WTC11 (cell line): ENCODE data around the gene BOD1L2. TPM values are rescaled to one million over a fixed set of nuclear protein-coding genes. Genes with fewer than 3 reads are reported as not detected.

ENCODE experiments used
- ATAC-seq: fragments of 200-7000 bp; cut with Tn5 transposase; 2 replicates; pipeline ENCODE4 v1.10.0; 2021; ENCODE audit warnings: mild to moderate bottlenecking, moderate library complexity
- CTCF ChIA-PET: fragments of 300-600 bp; sonication (Branson Sonifier 250); formaldehyde crosslinking; loops from one replicate; lab custom pipeline; 2021; ENCODE audit warnings: antibody characterized with exemption; lab: Charles Lee
- POLR2A ChIA-PET: fragments of 350-600 bp; sonication (Branson Sonifier 250); formaldehyde crosslinking; loops from one replicate; lab custom pipeline; 2021; ENCODE audit warnings: antibody characterized with exemption; lab: Charles Lee
- DNase-seq: peaks from one replicate; pipeline ENCODE4 v3.0.0; 2021; ENCODE audit warnings: low spot score
- H3K27ac Mint-ChIP-seq: 2 replicates; pipeline ENCODE4 v1.8.0; 2021; ENCODE audit warnings: mixed read lengths
- H3K27me3 Mint-ChIP-seq: 2 replicates; pipeline ENCODE4 v1.8.0; 2021; ENCODE audit warnings: low read depth, mild to moderate bottlenecking, moderate library complexity, mixed read lengths
- H3K36me3 Mint-ChIP-seq: 2 replicates; pipeline ENCODE4 v1.8.0; 2021; ENCODE audit warnings: mixed read lengths
- H3K4me1 Mint-ChIP-seq: 2 replicates; pipeline ENCODE4 v1.8.0; 2022; ENCODE audit warnings: mixed read lengths
- H3K4me3 Mint-ChIP-seq: 2 replicates; pipeline ENCODE4 v1.8.0; 2021; ENCODE audit warnings: mild to moderate bottlenecking, moderate library complexity, mixed read lengths
- H3K9me3 Mint-ChIP-seq: 2 replicates; pipeline ENCODE4 v1.8.0; 2021; ENCODE audit warnings: mixed read lengths
- ATF1 ChIP-seq: sonication (generic); formaldehyde crosslinking; IDR thresholded peaks from 2 replicates; pipeline ENCODE4 v1.8.1; 2023; ENCODE audit warnings: mild to moderate bottlenecking, moderate library complexity, missing genetic modification reagents
- CBFB ChIP-seq: sonication (generic); formaldehyde crosslinking; IDR thresholded peaks from 2 replicates; pipeline ENCODE4 v1.8.1; 2022; ENCODE audit warnings: mild to moderate bottlenecking, low read depth, missing genetic modification reagents
- FOXK1 ChIP-seq: sonication (generic); formaldehyde crosslinking; IDR thresholded peaks from 2 replicates; pipeline ENCODE4 v1.8.0; 2022; ENCODE audit warnings: mild to moderate bottlenecking, moderate library complexity, missing genetic modification reagents
- JAZF1 ChIP-seq: fragments of 250-450 bp; sonication (Bioruptor Pico); IDR thresholded peaks from 2 replicates; pipeline ENCODE4 v1.9.0; 2021; ENCODE audit warnings: moderate library complexity, mild to moderate bottlenecking, inconsistent platforms
- MXD4 ChIP-seq: fragments of 250-450 bp; sonication (Bioruptor Pico); IDR thresholded peaks from 2 replicates; pipeline ENCODE4 v1.8.0; 2021; ENCODE audit warnings: mild to moderate bottlenecking, moderate library complexity, borderline replicate concordance
- NR2C2 ChIP-seq: sonication (generic); formaldehyde crosslinking; IDR thresholded peaks from 2 replicates; pipeline ENCODE4 v1.8.0; 2022; ENCODE audit warnings: mild to moderate bottlenecking, missing genetic modification reagents
- PRRX2 ChIP-seq: fragments of 250-450 bp; sonication (Bioruptor Pico); IDR thresholded peaks from 2 replicates; pipeline ENCODE4 v1.8.0; 2021; ENCODE audit warnings: mild to moderate bottlenecking
- SP1 ChIP-seq: sonication (generic); formaldehyde crosslinking; conservative IDR thresholded peaks from 2 replicates; pipeline ENCODE4 v1.8.1; 2022; ENCODE audit warnings: missing genetic modification reagents
- ZNF138 ChIP-seq: sonication (generic); formaldehyde crosslinking; conservative IDR thresholded peaks from 2 replicates; pipeline ENCODE4 v1.8.1; 2022; ENCODE audit warnings: mild to moderate bottlenecking, moderate library complexity, missing genetic modification reagents
- ZNF396 ChIP-seq: fragments of 250-450 bp; sonication (Bioruptor Pico); IDR thresholded peaks from 2 replicates; pipeline ENCODE4 v1.8.0; 2021; ENCODE audit warnings: mild to moderate bottlenecking, moderate library complexity, borderline replicate concordance
- total RNA-seq: library from RNA; stranded (reverse); gene quantifications from 3 replicates; pipeline ENCODE4 v1.2.3, GENCODE V29; 2021
- TF ChIP-seq, protein P1 (sequence below): sonication (generic); formaldehyde crosslinking; conservative IDR thresholded peaks from 2 replicates; pipeline ENCODE4 v1.8.1; 2023; ENCODE audit warnings: mild to moderate bottlenecking, low read depth, missing genetic modification reagents, moderate library complexity
- TF ChIP-seq, protein P2 (sequence below): sonication (generic); formaldehyde crosslinking; IDR thresholded peaks from 2 replicates; pipeline ENCODE4 v1.8.0; 2022; ENCODE audit warnings: mild to moderate bottlenecking, missing genetic modification reagents
- TF ChIP-seq, protein P3 (sequence below): sonication (generic); formaldehyde crosslinking; IDR thresholded peaks from 2 replicates; pipeline ENCODE4 v1.8.1; 2023; ENCODE audit warnings: mild to moderate bottlenecking, missing genetic modification reagents, moderate library complexity
- TF ChIP-seq, protein P4 (sequence below): sonication (generic); formaldehyde crosslinking; IDR thresholded peaks from 2 replicates; pipeline ENCODE4 v1.8.1; 2022; ENCODE audit warnings: low read depth, mild to moderate bottlenecking, moderate library complexity, missing genetic modification reagents, borderline replicate concordance
- TF ChIP-seq, protein P5 (sequence below): sonication (generic); formaldehyde crosslinking; IDR thresholded peaks from 2 replicates; pipeline ENCODE4 v1.8.1; 2023; ENCODE audit warnings: mild to moderate bottlenecking, missing genetic modification reagents
- TF ChIP-seq, protein P6 (sequence below): sonication (generic); formaldehyde crosslinking; IDR thresholded peaks from 2 replicates; pipeline ENCODE4 v1.8.1; 2022; ENCODE audit warnings: low read depth, missing genetic modification reagents, borderline replicate concordance
- TF ChIP-seq, protein P7 (sequence below): sonication (generic); formaldehyde crosslinking; IDR thresholded peaks from 2 replicates; pipeline ENCODE4 v1.8.1; 2023; ENCODE audit warnings: mild to moderate bottlenecking, moderate library complexity, missing genetic modification reagents
- TF ChIP-seq, protein P8 (sequence below): sonication (generic); formaldehyde crosslinking; IDR thresholded peaks from 2 replicates; pipeline ENCODE4 v1.8.0; 2023; ENCODE audit warnings: mild to moderate bottlenecking, missing genetic modification reagents
- TF ChIP-seq, protein P9 (sequence below): sonication (generic); formaldehyde crosslinking; IDR thresholded peaks from 2 replicates; pipeline ENCODE4 v1.8.0; 2023; ENCODE audit warnings: missing genetic modification reagents, mild to moderate bottlenecking, borderline replicate concordance

BOD1L2 gene
- total RNA-seq, 1 experiment from 2014 or later = not detected

DNA sequence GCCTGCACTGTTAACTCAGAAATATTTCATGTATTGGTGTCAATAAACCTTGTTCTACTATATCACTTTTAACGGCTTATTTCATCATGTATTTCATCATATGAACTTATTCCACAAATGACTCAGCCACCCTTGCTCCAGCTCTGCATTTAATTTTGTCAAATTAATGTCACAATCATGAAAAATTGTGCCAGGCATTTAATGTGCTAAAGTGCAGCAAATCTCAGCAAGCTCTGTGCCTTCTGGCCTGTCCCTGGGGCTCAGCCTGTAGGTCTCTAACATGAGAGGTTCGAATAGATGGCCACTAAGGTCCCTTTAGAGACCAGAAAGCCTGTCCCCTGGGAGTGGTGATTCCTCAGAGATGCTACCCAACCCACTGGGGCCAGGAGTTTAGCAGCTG is 28.6 kb downstream of the BOD1L2 start (continued):
- TF ChIP-seq, protein P1, sequence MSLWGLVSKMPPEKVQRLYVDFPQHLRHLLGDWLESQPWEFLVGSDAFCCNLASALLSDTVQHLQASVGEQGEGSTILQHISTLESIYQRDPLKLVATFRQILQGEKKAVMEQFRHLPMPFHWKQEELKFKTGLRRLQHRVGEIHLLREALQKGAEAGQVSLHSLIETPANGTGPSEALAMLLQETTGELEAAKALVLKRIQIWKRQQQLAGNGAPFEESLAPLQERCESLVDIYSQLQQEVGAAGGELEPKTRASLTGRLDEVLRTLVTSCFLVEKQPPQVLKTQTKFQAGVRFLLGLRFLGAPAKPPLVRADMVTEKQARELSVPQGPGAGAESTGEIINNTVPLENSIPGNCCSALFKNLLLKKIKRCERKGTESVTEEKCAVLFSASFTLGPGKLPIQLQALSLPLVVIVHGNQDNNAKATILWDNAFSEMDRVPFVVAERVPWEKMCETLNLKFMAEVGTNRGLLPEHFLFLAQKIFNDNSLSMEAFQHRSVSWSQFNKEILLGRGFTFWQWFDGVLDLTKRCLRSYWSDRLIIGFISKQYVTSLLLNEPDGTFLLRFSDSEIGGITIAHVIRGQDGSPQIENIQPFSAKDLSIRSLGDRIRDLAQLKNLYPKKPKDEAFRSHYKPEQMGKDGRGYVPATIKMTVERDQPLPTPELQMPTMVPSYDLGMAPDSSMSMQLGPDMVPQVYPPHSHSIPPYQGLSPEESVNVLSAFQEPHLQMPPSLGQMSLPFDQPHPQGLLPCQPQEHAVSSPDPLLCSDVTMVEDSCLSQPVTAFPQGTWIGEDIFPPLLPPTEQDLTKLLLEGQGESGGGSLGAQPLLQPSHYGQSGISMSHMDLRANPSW (CRISPR knock-in tag) = no peak
- TF ChIP-seq, protein P2, sequence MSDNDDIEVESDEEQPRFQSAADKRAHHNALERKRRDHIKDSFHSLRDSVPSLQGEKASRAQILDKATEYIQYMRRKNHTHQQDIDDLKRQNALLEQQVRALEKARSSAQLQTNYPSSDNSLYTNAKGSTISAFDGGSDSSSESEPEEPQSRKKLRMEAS (CRISPR knock-in tag) = no peak
- TF ChIP-seq, protein P3, sequence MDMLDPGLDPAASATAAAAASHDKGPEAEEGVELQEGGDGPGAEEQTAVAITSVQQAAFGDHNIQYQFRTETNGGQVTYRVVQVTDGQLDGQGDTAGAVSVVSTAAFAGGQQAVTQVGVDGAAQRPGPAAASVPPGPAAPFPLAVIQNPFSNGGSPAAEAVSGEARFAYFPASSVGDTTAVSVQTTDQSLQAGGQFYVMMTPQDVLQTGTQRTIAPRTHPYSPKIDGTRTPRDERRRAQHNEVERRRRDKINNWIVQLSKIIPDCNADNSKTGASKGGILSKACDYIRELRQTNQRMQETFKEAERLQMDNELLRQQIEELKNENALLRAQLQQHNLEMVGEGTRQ (CRISPR knock-in tag) = no peak
- TF ChIP-seq, protein P4, sequence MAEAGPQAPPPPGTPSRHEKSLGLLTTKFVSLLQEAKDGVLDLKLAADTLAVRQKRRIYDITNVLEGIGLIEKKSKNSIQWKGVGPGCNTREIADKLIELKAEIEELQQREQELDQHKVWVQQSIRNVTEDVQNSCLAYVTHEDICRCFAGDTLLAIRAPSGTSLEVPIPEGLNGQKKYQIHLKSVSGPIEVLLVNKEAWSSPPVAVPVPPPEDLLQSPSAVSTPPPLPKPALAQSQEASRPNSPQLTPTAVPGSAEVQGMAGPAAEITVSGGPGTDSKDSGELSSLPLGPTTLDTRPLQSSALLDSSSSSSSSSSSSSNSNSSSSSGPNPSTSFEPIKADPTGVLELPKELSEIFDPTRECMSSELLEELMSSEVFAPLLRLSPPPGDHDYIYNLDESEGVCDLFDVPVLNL = no peak
- TF ChIP-seq PRRX2 (CRISPR knock-in tag) (no peak), JAZF1 (no peak), CBFB (CRISPR knock-in tag) (no peak), MXD4 (CRISPR knock-in tag) (no peak)
- TF ChIP-seq, protein P5, sequence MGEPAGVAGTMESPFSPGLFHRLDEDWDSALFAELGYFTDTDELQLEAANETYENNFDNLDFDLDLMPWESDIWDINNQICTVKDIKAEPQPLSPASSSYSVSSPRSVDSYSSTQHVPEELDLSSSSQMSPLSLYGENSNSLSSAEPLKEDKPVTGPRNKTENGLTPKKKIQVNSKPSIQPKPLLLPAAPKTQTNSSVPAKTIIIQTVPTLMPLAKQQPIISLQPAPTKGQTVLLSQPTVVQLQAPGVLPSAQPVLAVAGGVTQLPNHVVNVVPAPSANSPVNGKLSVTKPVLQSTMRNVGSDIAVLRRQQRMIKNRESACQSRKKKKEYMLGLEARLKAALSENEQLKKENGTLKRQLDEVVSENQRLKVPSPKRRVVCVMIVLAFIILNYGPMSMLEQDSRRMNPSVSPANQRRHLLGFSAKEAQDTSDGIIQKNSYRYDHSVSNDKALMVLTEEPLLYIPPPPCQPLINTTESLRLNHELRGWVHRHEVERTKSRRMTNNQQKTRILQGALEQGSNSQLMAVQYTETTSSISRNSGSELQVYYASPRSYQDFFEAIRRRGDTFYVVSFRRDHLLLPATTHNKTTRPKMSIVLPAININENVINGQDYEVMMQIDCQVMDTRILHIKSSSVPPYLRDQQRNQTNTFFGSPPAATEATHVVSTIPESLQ (CRISPR knock-in tag) = no peak
- TF ChIP-seq, protein P6, sequence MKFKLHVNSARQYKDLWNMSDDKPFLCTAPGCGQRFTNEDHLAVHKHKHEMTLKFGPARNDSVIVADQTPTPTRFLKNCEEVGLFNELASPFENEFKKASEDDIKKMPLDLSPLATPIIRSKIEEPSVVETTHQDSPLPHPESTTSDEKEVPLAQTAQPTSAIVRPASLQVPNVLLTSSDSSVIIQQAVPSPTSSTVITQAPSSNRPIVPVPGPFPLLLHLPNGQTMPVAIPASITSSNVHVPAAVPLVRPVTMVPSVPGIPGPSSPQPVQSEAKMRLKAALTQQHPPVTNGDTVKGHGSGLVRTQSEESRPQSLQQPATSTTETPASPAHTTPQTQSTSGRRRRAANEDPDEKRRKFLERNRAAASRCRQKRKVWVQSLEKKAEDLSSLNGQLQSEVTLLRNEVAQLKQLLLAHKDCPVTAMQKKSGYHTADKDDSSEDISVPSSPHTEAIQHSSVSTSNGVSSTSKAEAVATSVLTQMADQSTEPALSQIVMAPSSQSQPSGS (CRISPR knock-in tag) = no peak
- TF ChIP-seq, protein P7, sequence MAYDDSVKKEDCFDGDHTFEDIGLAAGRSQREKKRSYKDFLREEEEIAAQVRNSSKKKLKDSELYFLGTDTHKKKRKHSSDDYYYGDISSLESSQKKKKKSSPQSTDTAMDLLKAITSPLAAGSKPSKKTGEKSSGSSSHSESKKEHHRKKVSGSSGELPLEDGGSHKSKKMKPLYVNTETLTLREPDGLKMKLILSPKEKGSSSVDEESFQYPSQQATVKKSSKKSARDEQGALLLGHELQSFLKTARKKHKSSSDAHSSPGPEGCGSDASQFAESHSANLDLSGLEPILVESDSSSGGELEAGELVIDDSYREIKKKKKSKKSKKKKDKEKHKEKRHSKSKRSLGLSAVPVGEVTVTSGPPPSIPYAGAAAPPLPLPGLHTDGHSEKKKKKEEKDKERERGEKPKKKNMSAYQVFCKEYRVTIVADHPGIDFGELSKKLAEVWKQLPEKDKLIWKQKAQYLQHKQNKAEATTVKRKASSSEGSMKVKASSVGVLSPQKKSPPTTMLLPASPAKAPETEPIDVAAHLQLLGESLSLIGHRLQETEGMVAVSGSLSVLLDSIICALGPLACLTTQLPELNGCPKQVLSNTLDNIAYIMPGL (CRISPR knock-in tag) = no peak

DNA sequence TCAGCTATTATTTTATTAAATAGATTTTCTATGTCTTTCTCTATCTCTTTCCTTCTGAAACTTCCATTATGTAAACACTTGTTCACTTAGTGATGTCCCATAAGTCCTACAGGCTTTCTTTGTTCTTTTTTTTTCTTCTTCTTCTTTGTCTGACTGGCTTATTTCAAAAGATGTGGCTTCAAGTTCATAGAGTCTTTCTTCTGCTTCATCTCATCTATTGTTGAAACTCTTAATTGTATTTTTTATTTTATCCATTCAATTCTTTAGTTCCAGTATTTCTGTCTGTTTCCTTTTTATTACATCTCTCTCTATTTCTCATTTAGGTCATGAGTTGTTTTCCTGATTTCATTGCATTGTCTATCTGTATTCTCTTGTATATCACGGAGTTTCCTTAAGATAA is 38.5 kb downstream of the BOD1L2 start:
- ChIA-PET CTCF (no interaction called here), POLR2A (no interaction called here)
- Mint-ChIP-seq H3K27me3 (peaks cover 6% of the 10 kb centered on the region), H3K9me3 (peaks cover 48% of the 10 kb centered on the region), H3K4me3 (no peak overlapping the region), H3K4me1 (no peaks in the 10 kb centered on the region), H3K27ac (no peak overlapping the region), H3K36me3 (peaks cover 14% of the 10 kb centered on the region)
- no peak for ATAC-seq
- DNase-seq = no peak
- TF ChIP-seq, protein P8, sequence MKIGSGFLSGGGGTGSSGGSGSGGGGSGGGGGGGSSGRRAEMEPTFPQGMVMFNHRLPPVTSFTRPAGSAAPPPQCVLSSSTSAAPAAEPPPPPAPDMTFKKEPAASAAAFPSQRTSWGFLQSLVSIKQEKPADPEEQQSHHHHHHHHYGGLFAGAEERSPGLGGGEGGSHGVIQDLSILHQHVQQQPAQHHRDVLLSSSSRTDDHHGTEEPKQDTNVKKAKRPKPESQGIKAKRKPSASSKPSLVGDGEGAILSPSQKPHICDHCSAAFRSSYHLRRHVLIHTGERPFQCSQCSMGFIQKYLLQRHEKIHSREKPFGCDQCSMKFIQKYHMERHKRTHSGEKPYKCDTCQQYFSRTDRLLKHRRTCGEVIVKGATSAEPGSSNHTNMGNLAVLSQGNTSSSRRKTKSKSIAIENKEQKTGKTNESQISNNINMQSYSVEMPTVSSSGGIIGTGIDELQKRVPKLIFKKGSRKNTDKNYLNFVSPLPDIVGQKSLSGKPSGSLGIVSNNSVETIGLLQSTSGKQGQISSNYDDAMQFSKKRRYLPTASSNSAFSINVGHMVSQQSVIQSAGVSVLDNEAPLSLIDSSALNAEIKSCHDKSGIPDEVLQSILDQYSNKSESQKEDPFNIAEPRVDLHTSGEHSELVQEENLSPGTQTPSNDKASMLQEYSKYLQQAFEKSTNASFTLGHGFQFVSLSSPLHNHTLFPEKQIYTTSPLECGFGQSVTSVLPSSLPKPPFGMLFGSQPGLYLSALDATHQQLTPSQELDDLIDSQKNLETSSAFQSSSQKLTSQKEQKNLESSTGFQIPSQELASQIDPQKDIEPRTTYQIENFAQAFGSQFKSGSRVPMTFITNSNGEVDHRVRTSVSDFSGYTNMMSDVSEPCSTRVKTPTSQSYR (CRISPR knock-in tag) = no peak
- TF ChIP-seq SP1 (CRISPR knock-in tag) = no peak
- no peak for TF ChIP-seq FOXK1
- no peak for TF ChIP-seq NR2C2 (CRISPR knock-in tag)
- TF ChIP-seq ZNF138 (CRISPR knock-in tag) = no peak
- TF ChIP-seq, protein P9, sequence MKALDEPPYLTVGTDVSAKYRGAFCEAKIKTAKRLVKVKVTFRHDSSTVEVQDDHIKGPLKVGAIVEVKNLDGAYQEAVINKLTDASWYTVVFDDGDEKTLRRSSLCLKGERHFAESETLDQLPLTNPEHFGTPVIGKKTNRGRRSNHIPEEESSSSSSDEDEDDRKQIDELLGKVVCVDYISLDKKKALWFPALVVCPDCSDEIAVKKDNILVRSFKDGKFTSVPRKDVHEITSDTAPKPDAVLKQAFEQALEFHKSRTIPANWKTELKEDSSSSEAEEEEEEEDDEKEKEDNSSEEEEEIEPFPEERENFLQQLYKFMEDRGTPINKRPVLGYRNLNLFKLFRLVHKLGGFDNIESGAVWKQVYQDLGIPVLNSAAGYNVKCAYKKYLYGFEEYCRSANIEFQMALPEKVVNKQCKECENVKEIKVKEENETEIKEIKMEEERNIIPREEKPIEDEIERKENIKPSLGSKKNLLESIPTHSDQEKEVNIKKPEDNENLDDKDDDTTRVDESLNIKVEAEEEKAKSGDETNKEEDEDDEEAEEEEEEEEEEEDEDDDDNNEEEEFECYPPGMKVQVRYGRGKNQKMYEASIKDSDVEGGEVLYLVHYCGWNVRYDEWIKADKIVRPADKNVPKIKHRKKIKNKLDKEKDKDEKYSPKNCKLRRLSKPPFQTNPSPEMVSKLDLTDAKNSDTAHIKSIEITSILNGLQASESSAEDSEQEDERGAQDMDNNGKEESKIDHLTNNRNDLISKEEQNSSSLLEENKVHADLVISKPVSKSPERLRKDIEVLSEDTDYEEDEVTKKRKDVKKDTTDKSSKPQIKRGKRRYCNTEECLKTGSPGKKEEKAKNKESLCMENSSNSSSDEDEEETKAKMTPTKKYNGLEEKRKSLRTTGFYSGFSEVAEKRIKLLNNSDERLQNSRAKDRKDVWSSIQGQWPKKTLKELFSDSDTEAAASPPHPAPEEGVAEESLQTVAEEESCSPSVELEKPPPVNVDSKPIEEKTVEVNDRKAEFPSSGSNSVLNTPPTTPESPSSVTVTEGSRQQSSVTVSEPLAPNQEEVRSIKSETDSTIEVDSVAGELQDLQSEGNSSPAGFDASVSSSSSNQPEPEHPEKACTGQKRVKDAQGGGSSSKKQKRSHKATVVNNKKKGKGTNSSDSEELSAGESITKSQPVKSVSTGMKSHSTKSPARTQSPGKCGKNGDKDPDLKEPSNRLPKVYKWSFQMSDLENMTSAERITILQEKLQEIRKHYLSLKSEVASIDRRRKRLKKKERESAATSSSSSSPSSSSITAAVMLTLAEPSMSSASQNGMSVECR (CRISPR knock-in tag) = no peak
- TF ChIP-seq ZNF396 = no peak
- TF ChIP-seq ATF1 (CRISPR knock-in tag) = no peak
